H1 (cell line): ENCODE data around the gene ZBTB20. TPM values are rescaled to one million over a fixed set of nuclear protein-coding genes. Genes with fewer than 3 reads are reported as not detected.
"Not testable (repeated sequence)": the region's sequence is repeated elsewhere in the genome, so short reads cannot be mapped to it uniquely, and the experiment has no call there.

ENCODE experiments used
- CTCF ChIA-PET: fragments of 300-600 bp; sonication (Branson Sonifier 250); formaldehyde crosslinking; loops from one replicate; lab custom pipeline; 2021; ENCODE audit not compliant: partially characterized antibody; lab: Charles Lee
- POLR2A ChIA-PET: fragments of 300-600 bp; sonication (Branson Sonifier 250); formaldehyde crosslinking; loops from one replicate; lab custom pipeline; 2021; ENCODE audit warnings: inconsistent platforms; ENCODE audit not compliant: partially characterized antibody; lab: Charles Lee
- DNase-seq, 2 experiments: peaks; one replicate each; pipeline versions ENCODE4 v3.0.0 to v3.0.0-alpha.2; 2010 to 2022; ENCODE audit warnings: low spot score in 2 of 2, low read depth in 1 of 2, mixed read lengths in 1 of 2
- FAIRE-seq: peaks from 2 replicates; lab custom pipeline; 2011; peaks lifted over from hg19 to GRCh38; lab: Jason Lieb, UNC
- H2AFZ ChIP-seq: 2 replicates; pipeline ENCODE4 v1.8.1; 2012; ENCODE audit warnings: low read length, inconsistent platforms
- H2AK5ac ChIP-seq: 2 replicates; pipeline ENCODE4 v1.6.1; 2013; ENCODE audit warnings: low read depth, low read length
- H2BK120ac ChIP-seq: replicated peaks from 2 replicates; pipeline ENCODE3; 2013; ENCODE audit warnings: low read depth, low read length, inconsistent platforms
- H2BK12ac ChIP-seq: 2 replicates; pipeline ENCODE4 v1.6.1; 2013; ENCODE audit warnings: low read depth, low read length
- H2BK15ac ChIP-seq: 2 replicates; pipeline ENCODE4 v1.6.1; 2013; ENCODE audit warnings: low read length
- H2BK20ac ChIP-seq: 2 replicates; pipeline ENCODE4 v1.6.1; 2013; ENCODE audit warnings: low read length
- H2BK5ac ChIP-seq: 2 replicates; pipeline ENCODE4 v1.6.1; 2013; ENCODE audit warnings: low read depth, low read length
- H3K14ac ChIP-seq: 2 replicates; pipeline ENCODE4 v1.6.1; 2013; ENCODE audit warnings: inconsistent platforms; ENCODE audit not compliant: insufficient read length
- H3K18ac ChIP-seq: 2 replicates; pipeline ENCODE4 v1.6.1; 2013; ENCODE audit warnings: low read length; ENCODE audit errors: extremely low read depth
- H3K23ac ChIP-seq: 2 replicates; pipeline ENCODE4 v1.6.1; 2013; ENCODE audit warnings: inconsistent platforms; ENCODE audit not compliant: insufficient read length
- H3K23me2 ChIP-seq: 2 replicates; pipeline ENCODE4 v1.6.1; 2013; ENCODE audit warnings: low read depth, low read length
- H3K27ac ChIP-seq: 2 replicates; pipeline ENCODE4 v1.6.1; 2011; ENCODE audit warnings: low read depth, low read length, inconsistent platforms
- H3K27me3 ChIP-seq, 4 experiments: replicated peaks in 1 of 4; 1 replicate in 1 of 4; 2 replicates in 3 of 4; pipeline versions ENCODE4 v1.6.1 to v1.8.1; 2011 to 2013; ENCODE audit warnings: low read length in 3 of 4, mild to moderate bottlenecking in 3 of 4, inconsistent platforms in 2 of 4, mixed read lengths in 2 of 4, moderate library complexity in 1 of 4; ENCODE audit not compliant: control insufficient read depth in 3 of 4, insufficient read depth in 3 of 4; ENCODE audit errors: extremely low read depth in 1 of 4
- H3K36me3 ChIP-seq, 4 experiments: 2 replicates each; pipeline versions ENCODE4 v1.6.1 to v1.8.1; 2011 to 2013; ENCODE audit warnings: mild to moderate bottlenecking in 4 of 4, low read length in 3 of 4, moderate library complexity in 2 of 4, control low read depth in 1 of 4, inconsistent platforms in 1 of 4; ENCODE audit not compliant: insufficient read depth in 4 of 4, control insufficient read depth in 2 of 4
- H3K4ac ChIP-seq: replicated peaks from 2 replicates; pipeline ENCODE3; 2013; ENCODE audit warnings: low read length, low read depth, mixed read lengths, inconsistent platforms; ENCODE audit not compliant: insufficient read length
- H3K4me1 ChIP-seq, 4 experiments: replicated peaks in 1 of 4; 1 replicate in 1 of 4; 2 replicates in 3 of 4; pipeline versions ENCODE4 v1.6.1 to v1.8.1; 2011 to 2013; ENCODE audit warnings: low read length in 3 of 4, inconsistent platforms in 2 of 4, mixed read lengths in 1 of 4; ENCODE audit not compliant: insufficient read depth in 4 of 4, control insufficient read depth in 3 of 4
- H3K4me2 ChIP-seq, 2 experiments: 2 replicates each; pipeline versions ENCODE4 v1.6.1 to v1.8.1; 2011 to 2013; ENCODE audit warnings: low read depth in 2 of 2, low read length in 2 of 2, control low read depth in 1 of 2, inconsistent platforms in 1 of 2, mild to moderate bottlenecking in 1 of 2; ENCODE audit not compliant: insufficient read depth in 1 of 2
- H3K4me3 ChIP-seq, 4 experiments: fragments of 200-600, 300-600 bp in 1 of 4; sonication (generic), shearing (Covaris generic), sonication (Bioruptor Twin) in 1 of 4; 2 replicates each; pipeline versions ENCODE4 v1.5.1 to v1.8.1; 2011 to 2016; ENCODE audit warnings: low read length in 4 of 4, low read depth in 3 of 4, control low read depth in 2 of 4, inconsistent platforms in 2 of 4, mild to moderate bottlenecking in 2 of 4, mixed read lengths in 1 of 4, moderate library complexity in 1 of 4; ENCODE audit not compliant: insufficient read depth in 2 of 4; ENCODE audit errors: extremely low read depth in 1 of 4
- H3K56ac ChIP-seq: replicated peaks from 2 replicates; pipeline ENCODE3; 2013; ENCODE audit warnings: low read depth, mild to moderate bottlenecking, mixed read lengths, low read length, inconsistent platforms; ENCODE audit not compliant: insufficient read length
- H3K79me1 ChIP-seq: 2 replicates; pipeline ENCODE4 v1.6.1; 2013; ENCODE audit warnings: low read depth, low read length, control low read depth
- H3K79me2 ChIP-seq, 2 experiments: 2 replicates each; pipeline versions ENCODE4 v1.6.1 to v1.8.1; 2012 to 2013; ENCODE audit warnings: low read length in 2 of 2, mild to moderate bottlenecking in 2 of 2, inconsistent platforms in 1 of 2; ENCODE audit not compliant: insufficient read depth in 2 of 2, control insufficient read depth in 1 of 2
- H3K9ac ChIP-seq, 4 experiments: replicated peaks in 1 of 4; 1 replicate in 1 of 4; 2 replicates in 3 of 4; pipeline versions ENCODE4 v1.6.1 to v1.8.1; 2011 to 2013; ENCODE audit warnings: low read depth in 3 of 4, low read length in 3 of 4, control low read depth in 2 of 4, mild to moderate bottlenecking in 2 of 4, moderate library complexity in 2 of 4, inconsistent platforms in 1 of 4; ENCODE audit errors: extremely low read depth in 1 of 4
- H3K9me3 ChIP-seq, 2 experiments: 2 replicates each; pipeline versions ENCODE4 v1.6.1 to v1.8.1; 2012 to 2013; ENCODE audit warnings: mild to moderate bottlenecking in 2 of 2, moderate library complexity in 2 of 2, control low read depth in 1 of 2, inconsistent platforms in 1 of 2, low read depth in 1 of 2, low read length in 1 of 2, mixed read lengths in 1 of 2; ENCODE audit not compliant: insufficient read depth in 2 of 2
- H4K20me1 ChIP-seq, 2 experiments: replicated peaks in 1 of 2; 2 replicates each; pipeline versions ENCODE3 to v1.8.1; 2011 to 2013; ENCODE audit warnings: inconsistent platforms in 2 of 2, low read length in 2 of 2, mild to moderate bottlenecking in 1 of 2; ENCODE audit not compliant: insufficient read depth in 2 of 2, control insufficient read depth in 1 of 2
- H4K5ac ChIP-seq: 2 replicates; pipeline ENCODE4 v1.6.1; 2013; ENCODE audit warnings: low read length, low read depth, mixed read lengths, inconsistent platforms; ENCODE audit not compliant: insufficient read length
- H4K8ac ChIP-seq: 2 replicates; pipeline ENCODE4 v1.8.0; 2013; ENCODE audit warnings: mild to moderate bottlenecking, moderate library complexity, low read length, inconsistent platforms; ENCODE audit not compliant: insufficient read depth; ENCODE audit errors: extremely low read depth
- H4K91ac ChIP-seq: replicated peaks from 2 replicates; pipeline ENCODE3; 2013; ENCODE audit warnings: low read length, mixed read lengths, inconsistent platforms; ENCODE audit not compliant: insufficient read length
- WGBS, 2 experiments: shearing (Covaris generic) in 1 of 2; methylation state at CpG; one replicate each; pipeline versions ENCODE4 v1.1.6 to v1.1.7; 2013 to 2015; ENCODE audit warnings: low lambda C conversion rate in 2 of 2, mixed read lengths in 2 of 2, inconsistent platforms in 1 of 2, low coverage in 1 of 2, missing lambda C conversion rate in 1 of 2; ENCODE audit not compliant: insufficient replicate concordance in 2 of 2, insufficient coverage in 1 of 2, insufficient read length in 1 of 2; ENCODE audit errors: extremely low coverage in 1 of 2, missing lambda C conversion rate in 1 of 2; 5-methylcytosine and 5-hydroxymethylcytosine counted together
- polyA plus RNA-seq, 7 experiments: library from polyadenylated mRNA; depleted of rRNA in 3 of 7; stranded (reverse) in 5 of 7; unstranded in 2 of 7; fragments of >200 nt in 5 of 7; fragments of 200-250 nt in 2 of 7; gene quantifications; 1 replicate in 5 of 7; 2 replicates in 1 of 7; 4 replicates in 1 of 7; pipeline versions ENCODE4 v1.2.1 to v1.2.3, GENCODE V29; 2011 to 2013; ENCODE audit warnings: missing spikeins in 2 of 7, mixed read lengths in 2 of 7
- total RNA-seq: library from RNA; stranded (reverse); fragmentation: NEBNext Ultra II Directional; extraction: Animal tissue kit (Norgen Biotek cat#: 25700); gene quantifications from 2 replicates; pipeline ENCODE4 v1.2.1, GENCODE V29; 2021

ZBTB20 gene
- total and polyA plus RNA-seq, 2 of the 8 experiments (the other 6 are each of a cell fraction or from before 2014, with no cell fraction given): 0.35 to 1.3 TPM

DNA sequence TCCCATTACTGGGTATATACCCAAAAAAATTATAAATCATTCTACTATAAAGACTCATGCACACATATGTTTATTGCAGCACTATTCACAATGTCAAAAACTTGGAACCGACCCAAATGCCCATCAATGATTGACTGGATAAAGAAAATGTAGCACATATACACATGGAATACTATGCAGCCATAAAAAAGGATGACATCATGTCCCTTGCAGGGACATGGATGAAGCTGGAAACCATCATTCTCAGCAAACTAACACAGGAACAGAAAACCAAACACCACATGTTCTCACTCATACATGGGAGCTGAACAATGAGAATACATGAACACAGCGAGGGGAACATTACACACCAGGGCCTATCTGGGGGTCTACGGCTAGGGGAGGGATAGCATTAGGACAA, 467.3 kb downstream of the ZBTB20 start:
- H3K4me1 ChIP-seq, H2BK5ac ChIP-seq, H2BK120ac ChIP-seq, H3K27ac ChIP-seq, POLR2A ChIA-PET, H2AK5ac ChIP-seq, H3K79me2 ChIP-seq, H3K9ac ChIP-seq, H4K5ac ChIP-seq, H3K36me3 ChIP-seq, H3K18ac ChIP-seq, H3K27me3 ChIP-seq, H4K91ac ChIP-seq, H3K9me3 ChIP-seq, H3K79me1 ChIP-seq, H2BK12ac ChIP-seq, DNase-seq, H2BK15ac ChIP-seq, CTCF ChIA-PET, H2BK20ac ChIP-seq, H3K23ac ChIP-seq, H3K56ac ChIP-seq, H3K4me3 ChIP-seq, H3K4ac ChIP-seq, H3K4me2 ChIP-seq, H3K14ac ChIP-seq, H4K8ac ChIP-seq, H2AFZ ChIP-seq, H4K20me1 ChIP-seq, H3K23me2 ChIP-seq, FAIRE-seq: not testable (repeated sequence)
- 94% methylated on average over 3 of the region's 3 CpGs; no CpG with 5 or more reads in 1 of the 2 experiments for WGBS, 2 experiments
